GM12878 (cell line): ENCODE measurements around the gene PKN2. TPM values are rescaled to one million over a fixed set of nuclear protein-coding genes. Genes with fewer than 3 reads are reported as not detected.

Experiments used
- ATAC-seq: fragments of 200-7000 bp; cut with Tn5 transposase; 3 replicates; pipeline ENCODE4 v1.9.1; 2020; ENCODE audit warnings: mild to moderate bottlenecking, moderate library complexity
- BruUV-seq: library from RNA; stranded (reverse); fragments of 400-500 nt; replicated peaks from 2 replicates; lab custom pipeline; 2021; lab: Mats Ljungman, UMichigan
- CTCF ChIA-PET: fragments of 300-600 bp; sonication (Branson Sonifier 250); formaldehyde crosslinking; extraction: SDS; loops from one replicate; lab custom pipeline; 2021; ENCODE audit warnings: inconsistent platforms; lab: Yijun Ruan, JAX
- POLR2A ChIA-PET: fragments of 350-600 bp; formaldehyde crosslinking; extraction: SDS; loops from one replicate; lab custom pipeline; 2021; ENCODE audit warnings: inconsistent platforms; lab: Charles Lee
- RAD21 ChIA-PET: fragments of 300-600 bp; sonication (Branson Sonifier 250); formaldehyde crosslinking; loops from one replicate; lab custom pipeline; 2023; ENCODE audit warnings: antibody characterized with exemption; ENCODE audit not compliant: unreplicated experiment; lab: Charles Lee
- SMC1A ChIA-PET: fragments of 300-600 bp; sonication (Branson Sonifier 250); formaldehyde crosslinking; loops from one replicate; lab custom pipeline; 2023; ENCODE audit not compliant: unreplicated experiment, uncharacterized antibody; lab: Charles Lee
- DNase-seq: peaks from one replicate; pipeline ENCODE4 v3.0.0-alpha.2; 2011; ENCODE audit warnings: low read depth, low spot score
- FAIRE-seq: peaks from 3 replicates; lab custom pipeline; 2011; peaks lifted over from hg19 to GRCh38; lab: Jason Lieb, UNC
- H2AFZ ChIP-seq: 2 replicates; pipeline ENCODE4 v1.6.0; 2011; ENCODE audit warnings: low read depth, low read length, control low read depth; ENCODE audit not compliant: control insufficient read depth
- H3K27ac ChIP-seq: 2 replicates; pipeline ENCODE4 v1.5.1; 2011; ENCODE audit warnings: control low read depth; ENCODE audit not compliant: control insufficient read depth, insufficient read depth
- H3K27me3 ChIP-seq, 2 experiments: replicated peaks in 1 of 2; 2 replicates each; pipeline versions ENCODE4 v1.6.0 to v1.6.1; 2011; ENCODE audit warnings: low read length in 1 of 2; ENCODE audit not compliant: control insufficient read depth in 2 of 2, insufficient read depth in 2 of 2
- H3K36me3 ChIP-seq, 2 experiments: 2 replicates each; pipeline ENCODE4 v1.5.1; 2011; ENCODE audit warnings: low read length in 1 of 2; ENCODE audit not compliant: control insufficient read depth in 2 of 2, insufficient read depth in 2 of 2
- H3K4me1 ChIP-seq: 2 replicates; pipeline ENCODE4 v1.6.1; 2011; ENCODE audit warnings: mild to moderate bottlenecking, low read length, moderate library complexity, mixed read lengths; ENCODE audit not compliant: control insufficient read depth, insufficient read depth
- H3K4me2 ChIP-seq: 2 replicates; pipeline ENCODE4 v1.6.0; 2011; ENCODE audit warnings: control low read depth; ENCODE audit not compliant: control insufficient read depth, insufficient read depth
- H3K4me3 ChIP-seq: fragments of 200-600 bp; sonication (generic); 2 replicates; pipeline ENCODE4 v1.5.1; 2016
- H3K79me2 ChIP-seq: 2 replicates; pipeline ENCODE4 v1.6.0; 2011; ENCODE audit warnings: low read length; ENCODE audit not compliant: control insufficient read depth, insufficient read depth
- H3K9ac ChIP-seq: 2 replicates; pipeline ENCODE4 v1.8.0; 2011; ENCODE audit warnings: low read length, control low read depth, mixed read lengths; ENCODE audit not compliant: control insufficient read depth, insufficient read depth
- H3K9me3 ChIP-seq: replicated peaks from 3 replicates; pipeline ENCODE4 v1.5.1; 2011; ENCODE audit warnings: mild to moderate bottlenecking, low read length; ENCODE audit not compliant: control insufficient read depth, insufficient read depth
- H4K20me1 ChIP-seq: 2 replicates; pipeline ENCODE4 v1.6.0; 2011; ENCODE audit not compliant: control insufficient read depth, insufficient read depth
- IKZF2 ChIP-seq, 2 experiments: fragments of 450-650 bp; IDR thresholded peaks; 2 replicates each; pipeline ENCODE4 v1.6.1; 2017; ENCODE audit warnings: mild to moderate bottlenecking in 2 of 2, moderate library complexity in 2 of 2
- NFXL1 ChIP-seq: fragments of 450-650 bp; IDR thresholded peaks from 2 replicates; pipeline ENCODE4 v1.6.1; 2017; ENCODE audit warnings: antibody characterized with exemption, mild to moderate bottlenecking, borderline replicate concordance
- PML ChIP-seq: IDR thresholded peaks from 2 replicates; pipeline ENCODE4 v1.6.1; 2012; ENCODE audit warnings: low read length, inconsistent platforms
- POU2F2 ChIP-seq: IDR thresholded peaks from 3 replicates; pipeline ENCODE4 v1.6.1; 2011; ENCODE audit warnings: low read depth, mild to moderate bottlenecking, low read length, borderline replicate concordance
- SMAD1 ChIP-seq: fragments of 450-650 bp; IDR thresholded peaks from 2 replicates; pipeline ENCODE4 v1.6.1; 2018; ENCODE audit warnings: mild to moderate bottlenecking, low read depth; ENCODE audit not compliant: partially characterized antibody
- SMAD5 ChIP-seq: IDR thresholded peaks from 2 replicates; pipeline ENCODE4 v1.6.1; 2016; ENCODE audit warnings: antibody characterized with exemption, low read depth
- WGBS: methylation state at CpG from one replicate; pipeline ENCODE4 v1.1.6; 2016; ENCODE audit warnings: low lambda C conversion rate; ENCODE audit not compliant: insufficient replicate concordance, insufficient coverage; ENCODE audit errors: missing lambda C conversion rate; 5-methylcytosine and 5-hydroxymethylcytosine counted together
- in situ Hi-C: fragments of 300-500 bp; cut with MboI; formaldehyde crosslinking; loops from 9 replicates; pipeline ENCODE4 v1.14.3; 2018; ENCODE audit warnings: mixed read lengths
- intact Hi-C: fragments of 100-400 bp; cut with micrococcal nuclease; formaldehyde crosslinking; loops from one replicate; pipeline ENCODE4 v1.14.2; 2022; ENCODE audit not compliant: unreplicated experiment
- polyA plus RNA-seq, 11 experiments: library from polyadenylated mRNA; depleted of rRNA in 4 of 11; unstranded in 6 of 11; stranded (reverse) in 5 of 11; fragments of >200 nt; fragmentation: Nextera tagmentation in 4 of 11; fragmentation: Illumina TruSeq in 1 of 11; extraction: Ambion mirVana in 4 of 11; extraction: Trizol in 1 of 11; gene quantifications; 1 replicate in 1 of 11; 2 replicates in 10 of 11; pipeline versions ENCODE4 v1.2.1 to v1.2.3, GENCODE V29; 2011 to 2016; ENCODE audit warnings: inconsistent platforms in 2 of 11, missing spikeins in 2 of 11, low read depth in 1 of 11
- total RNA-seq, 4 experiments: library from RNA; depleted of rRNA in 3 of 4; stranded (reverse); fragments of >200 nt in 3 of 4; fragmentation: Illumina TruSeq in 1 of 4; extraction: Trizol in 1 of 4; gene quantifications; 2 replicates each; pipeline versions ENCODE4 v1.2.1 to v1.2.3, GENCODE V29; 2013 to 2021
- TF ChIP-seq, protein P1 (sequence below): fragments of 450-650 bp; IDR thresholded peaks from 2 replicates; pipeline ENCODE4 v1.6.1; 2018; ENCODE audit warnings: mild to moderate bottlenecking, low read depth, moderate library complexity; ENCODE audit not compliant: partially characterized antibody

Gene PKN2
- total and polyA plus RNA-seq, 10 of the 15 experiments (the other 5 are each of a cell fraction or from before 2014, with no cell fraction given): 2.6 to 18.3 (median 12.9) TPM

DNA sequence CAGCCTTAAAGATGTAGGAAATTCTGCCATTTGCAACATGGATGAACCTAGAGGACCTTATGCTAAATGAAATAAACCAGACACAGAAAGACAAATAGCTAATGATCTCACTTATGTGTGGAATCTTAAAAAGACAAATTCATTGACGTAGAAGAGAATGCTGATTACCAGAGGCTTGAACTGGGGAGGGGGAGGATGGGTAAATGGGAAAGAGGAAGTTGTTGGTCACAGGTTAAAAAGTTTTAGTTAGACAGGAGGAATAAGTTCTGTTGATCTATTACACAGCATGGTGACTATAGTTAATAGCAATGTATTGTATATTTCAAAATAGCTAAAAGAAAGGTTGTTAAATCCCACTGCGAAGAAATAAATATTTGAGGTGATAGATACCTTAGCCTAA is 62.8 kb downstream of the PKN2 start (continued):
- TF ChIP-seq SMAD1 (no peak), NFXL1 (no peak), PML (no peak), IKZF2 (IDR thresholded peaks at IDR 0.05) (no peak)
- TF ChIP-seq, protein P1, sequence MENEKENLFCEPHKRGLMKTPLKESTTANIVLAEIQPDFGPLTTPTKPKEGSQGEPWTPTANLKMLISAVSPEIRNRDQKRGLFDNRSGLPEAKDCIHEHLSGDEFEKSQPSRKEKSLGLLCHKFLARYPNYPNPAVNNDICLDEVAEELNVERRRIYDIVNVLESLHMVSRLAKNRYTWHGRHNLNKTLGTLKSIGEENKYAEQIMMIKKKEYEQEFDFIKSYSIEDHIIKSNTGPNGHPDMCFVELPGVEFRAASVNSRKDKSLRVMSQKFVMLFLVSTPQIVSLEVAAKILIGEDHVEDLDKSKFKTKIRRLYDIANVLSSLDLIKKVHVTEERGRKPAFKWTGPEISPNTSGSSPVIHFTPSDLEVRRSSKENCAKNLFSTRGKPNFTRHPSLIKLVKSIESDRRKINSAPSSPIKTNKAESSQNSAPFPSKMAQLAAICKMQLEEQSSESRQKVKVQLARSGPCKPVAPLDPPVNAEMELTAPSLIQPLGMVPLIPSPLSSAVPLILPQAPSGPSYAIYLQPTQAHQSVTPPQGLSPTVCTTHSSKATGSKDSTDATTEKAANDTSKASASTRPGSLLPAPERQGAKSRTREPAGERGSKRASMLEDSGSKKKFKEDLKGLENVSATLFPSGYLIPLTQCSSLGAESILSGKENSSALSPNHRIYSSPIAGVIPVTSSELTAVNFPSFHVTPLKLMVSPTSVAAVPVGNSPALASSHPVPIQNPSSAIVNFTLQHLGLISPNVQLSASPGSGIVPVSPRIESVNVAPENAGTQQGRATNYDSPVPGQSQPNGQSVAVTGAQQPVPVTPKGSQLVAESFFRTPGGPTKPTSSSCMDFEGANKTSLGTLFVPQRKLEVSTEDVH: no peak

DNA sequence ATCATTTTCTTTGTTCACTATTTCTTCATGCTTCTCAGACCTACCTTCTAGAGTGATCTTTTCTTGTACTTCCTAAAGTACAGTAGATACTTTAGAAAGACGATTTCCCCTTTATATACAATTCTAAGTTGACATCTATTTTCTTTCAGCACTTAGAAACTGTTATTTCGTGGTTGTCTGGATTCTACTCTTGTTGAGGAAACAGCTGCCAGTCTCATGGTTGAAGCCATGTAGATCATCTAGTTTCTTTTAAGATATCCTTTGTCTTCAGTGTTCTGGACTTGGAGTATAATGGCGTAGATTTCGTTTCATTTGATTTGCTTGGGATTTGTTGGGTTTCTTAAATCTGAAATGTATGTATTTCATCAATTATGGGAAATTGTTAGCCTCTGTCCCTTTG is 67.6 kb downstream of the PKN2 start:
- H2AFZ ChIP-seq: no peak overlapping the region
- POLR2A ChIA-PET: interaction anchor here (1.0 kb wide), 1 partner anchor 76 kb away, joined by 3 read pairs; no protein-coding TSS in a partner anchor
- H3K27ac ChIP-seq: no peak overlapping the region
- no peak for FAIRE-seq
- no peak for DNase-seq
- ATAC-seq: no peak
- H3K4me3 ChIP-seq: no peak overlapping the region
- H3K36me3 ChIP-seq: no peaks in the 10 kb centered on the region
- TF ChIP-seq SMAD5 (no peak), POU2F2 (no peak)
- no peak overlapping the region for H3K4me2 ChIP-seq
- intact Hi-C loops (no loop called here), in situ Hi-C loops (no loop called here)
- no peaks in the 10 kb centered on the region for H3K9me3 ChIP-seq
- no peaks in the 10 kb centered on the region for H3K79me2 ChIP-seq
- H4K20me1 ChIP-seq: no peaks in the 10 kb centered on the region
- RAD21 ChIA-PET: no interaction called here
- WGBS: 84% methylated on average over 4 of the region's 4 CpGs
- CTCF ChIA-PET: interaction anchor here (1.3 to 1.5 kb wide), 2 partner anchors 16 to 125 kb away, joined by 5 read pairs; no protein-coding TSS in a partner anchor
- H3K4me1 ChIP-seq: no peaks in the 10 kb centered on the region
- no peak overlapping the region for H3K9ac ChIP-seq
- SMC1A ChIA-PET: interaction anchor here (1.0 to 1.3 kb wide), 2 partner anchors 17 to 112 kb away, joined by 3 to 4 read pairs; no protein-coding TSS in a partner anchor
- BruUV-seq: no TSS peak
- H3K27me3 ChIP-seq: no peaks in the 10 kb centered on the region
